Panc1 (cell line): Measurements from ENCODE around the gene STX12. TPM values are rescaled to one million over a fixed set of nuclear protein-coding genes. Genes with fewer than 3 reads are reported as not detected.

Experiments
- ATAC-seq: fragments of 200-7000 bp; cut with Tn5 transposase; 2 replicates; pipeline ENCODE4 v1.9.1; 2020; ENCODE audit warnings: mild to moderate bottlenecking, moderate library complexity
- BruUV-seq: library from RNA; stranded (reverse); fragments of 400-500 nt; replicated peaks from 2 replicates; lab custom pipeline; 2021; lab: Mats Ljungman, UMichigan
- CTCF ChIA-PET: fragments of 300-600 bp; sonication (Branson Sonifier 250); formaldehyde crosslinking; loops from one replicate; lab custom pipeline; 2022; ENCODE audit warnings: antibody characterized with exemption; lab: Charles Lee
- POLR2A ChIA-PET: fragments of 300-600 bp; sonication (Branson Sonifier 250); formaldehyde crosslinking; loops from one replicate; lab custom pipeline; 2022; ENCODE audit warnings: antibody characterized with exemption; lab: Charles Lee
- DNase-seq: peaks from one replicate; pipeline ENCODE4 v3.0.0-alpha.2; 2010; ENCODE audit warnings: low read depth, low spot score
- H3K27ac ChIP-seq: 2 replicates; pipeline ENCODE4 v1.5.1; 2011; ENCODE audit warnings: mild to moderate bottlenecking, low read length, inconsistent platforms
- H3K27me3 ChIP-seq: fragments of 200-500 bp; sonication (Bioruptor generic); 2 replicates; pipeline ENCODE4 v1.6.0; 2014; ENCODE audit warnings: low read length, inconsistent platforms; ENCODE audit not compliant: control insufficient read depth, insufficient read depth
- H3K36me3 ChIP-seq: fragments of 200-500 bp; sonication (Bioruptor generic); 2 replicates; pipeline ENCODE4 v1.5.1; 2014; ENCODE audit warnings: inconsistent platforms, mild to moderate bottlenecking, low read length, moderate library complexity; ENCODE audit not compliant: control insufficient read depth, insufficient read depth
- H3K4me1 ChIP-seq: 2 replicates; pipeline ENCODE4 v1.5.1; 2011; ENCODE audit warnings: inconsistent platforms, mild to moderate bottlenecking, low read length, moderate library complexity; ENCODE audit not compliant: control insufficient read depth, insufficient read depth
- H3K4me3 ChIP-seq, 2 experiments: 2 replicates each; pipeline ENCODE4 v1.5.1; 2011 to 2012; ENCODE audit warnings: low read depth in 2 of 2, low read length in 2 of 2, mild to moderate bottlenecking in 2 of 2, inconsistent platforms in 1 of 2, moderate library complexity in 1 of 2
- H3K9me3 ChIP-seq: fragments of 200-500 bp; sonication (Bioruptor generic); 2 replicates; pipeline ENCODE4 v1.5.1; 2014; ENCODE audit warnings: low read depth, mild to moderate bottlenecking, inconsistent platforms, low read length, moderate library complexity; ENCODE audit not compliant: control insufficient read depth, insufficient read depth
- CTCF ChIP-seq: fragments of 450-650 bp; IDR thresholded peaks from 2 replicates; pipeline ENCODE4 v1.5.1; 2017; ENCODE audit warnings: mild to moderate bottlenecking
- POLR2AphosphoS5 ChIP-seq: IDR thresholded peaks from 2 replicates; pipeline ENCODE4 v1.6.1; 2012; ENCODE audit warnings: mild to moderate bottlenecking, low read depth, low read length, moderate library complexity
- REST ChIP-seq, 2 experiments: IDR thresholded peaks; 2 replicates each; pipeline ENCODE4 v1.6.1; 2011 to 2012; ENCODE audit warnings: low read depth in 2 of 2, control low read depth in 1 of 2, low read length in 1 of 2, mild to moderate bottlenecking in 1 of 2, moderate library complexity in 1 of 2; ENCODE audit not compliant: insufficient read depth in 1 of 2
- SIN3A ChIP-seq: IDR thresholded peaks from 2 replicates; pipeline ENCODE4 v1.6.1; 2012; ENCODE audit warnings: low read depth, mild to moderate bottlenecking, low read length, moderate library complexity, borderline replicate concordance; ENCODE audit not compliant: insufficient read depth
- TCF7L2 ChIP-seq: IDR thresholded peaks from 2 replicates; pipeline ENCODE4 v1.6.1; 2011; ENCODE audit warnings: mild to moderate bottlenecking, low read depth, low read length, inconsistent platforms
- in situ Hi-C: cut with HindIII; loops from 2 replicates; pipeline ENCODE4 v1.10.0; 2016; ENCODE audit warnings: low sequenced_read_pairs, low pct_unique_long_range_greater_than_20kb
- intact Hi-C: fragments of 100-400 bp; cut with micrococcal nuclease; formaldehyde crosslinking; loops from one replicate; pipeline ENCODE4 v1.10.0; 2022; ENCODE audit not compliant: unreplicated experiment
- total RNA-seq: library from RNA; stranded (reverse); gene quantifications from one replicate; pipeline ENCODE4 v1.2.1, GENCODE V29; 2021; ENCODE audit not compliant: unreplicated experiment

STX12 gene
- total RNA-seq, 1 experiment from 2014 or later: 25.3 TPM

DNA sequence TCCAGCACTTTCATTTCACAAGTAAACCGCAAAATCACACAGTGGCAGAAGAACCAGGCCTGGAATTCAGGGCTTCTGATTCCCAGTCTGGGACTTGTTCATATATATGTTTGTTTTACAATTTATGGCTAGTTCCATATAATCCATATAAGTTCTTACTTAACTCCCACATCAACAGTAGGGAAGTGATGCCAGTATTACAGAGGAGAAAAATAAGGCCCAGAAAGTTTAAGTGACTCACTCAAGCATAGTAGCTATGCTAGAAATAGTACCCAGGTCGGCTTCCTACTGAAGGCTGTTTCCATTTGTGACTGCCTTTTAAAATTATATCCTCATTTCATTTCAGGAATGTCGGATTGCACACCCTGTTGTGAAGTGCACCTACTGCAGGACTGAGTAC is 45.9 kb upstream of the STX12 start:
- peak overlapping the region; percentile 88 for H3K27ac ChIP-seq
- H3K4me1 ChIP-seq: peaks cover 11% of the 10 kb centered on the region; the same call in 1 of the 2 replicates
- ATAC-seq (no peak), DNase-seq (no peak)
- in situ Hi-C loops: no loop called here
- H3K27me3 ChIP-seq: no peaks in the 10 kb centered on the region
- intact Hi-C loops: no loop called here
- peak overlapping the region; percentile 73 to 90 for H3K4me3 ChIP-seq
- BruUV-seq: no TSS peak
- TF ChIP-seq POLR2AphosphoS5 (no peak), SIN3A (no peak), CTCF (no peak), TCF7L2 (no peak), REST (IDR thresholded peaks at IDR 0.05; ENCODE audit: insufficient read depth in 1 of 2, low read depth in 2 of 2, low read length in 1 of 2) (no peak)
- ChIA-PET POLR2A (no interaction called here), CTCF (no interaction called here)
- no peaks in the 10 kb centered on the region; the same call in 1 of the 2 replicates for H3K36me3 ChIP-seq
- H3K9me3 ChIP-seq: no peaks in the 10 kb centered on the region

DNA sequence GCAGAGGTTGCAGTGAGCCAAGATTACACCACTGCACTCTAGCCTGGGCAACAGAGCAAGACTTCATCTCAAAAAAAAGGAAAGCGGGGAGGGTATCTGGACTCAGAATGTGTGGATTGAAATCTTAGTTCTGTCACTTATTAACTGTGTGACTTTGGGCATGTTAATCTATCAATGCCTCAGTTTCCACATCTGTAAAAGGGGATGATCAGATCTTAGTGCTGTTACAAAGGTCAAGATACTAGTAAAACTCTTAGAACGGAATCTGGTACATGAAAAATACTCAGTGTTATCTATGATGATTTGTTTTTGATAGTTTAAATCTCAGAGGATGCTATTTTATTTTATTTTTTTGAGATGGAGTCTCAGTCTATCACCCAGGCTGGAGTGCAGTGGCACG is 36.8 kb upstream of the STX12 start:
- TF ChIP-seq TCF7L2 (no peak), REST (IDR thresholded peaks at IDR 0.05; ENCODE audit: insufficient read depth in 1 of 2, low read depth in 2 of 2, low read length in 1 of 2) (no peak), SIN3A (no peak), CTCF (no peak), POLR2AphosphoS5 (no peak)
- in situ Hi-C loops (no loop called here), intact Hi-C loops (no loop called here)
- DNase-seq (no peak), ATAC-seq (no peak)
- Histone ChIP-seq H3K9me3 (no peaks in the 10 kb centered on the region), H3K36me3 (no peaks in the 10 kb centered on the region), H3K27me3 (no peaks in the 10 kb centered on the region), H3K4me1 (no peaks in the 10 kb centered on the region), H3K4me3 (no peak overlapping the region), H3K27ac (no peak overlapping the region)
- ChIA-PET CTCF (no interaction called here), POLR2A (no interaction called here)
- BruUV-seq: no TSS peak
